Activated CD4-positive, CD25-positive, alpha-beta regulatory T cell treated with anti-CD3 and anti-CD28 coated beads, Interleukin-2, amount 50 U/mL, for 72 hours (primary cell): ENCODE data around the gene FOXO1.
A peak's percentile ranks its signal among the peaks of the same experiment; 100 is the strongest.
"Not testable (repeated sequence)": the region's sequence is repeated elsewhere in the genome, so short reads cannot be mapped to it uniquely, and the experiment has no call there.

Source experiments
- DNase-seq: peaks from one replicate; pipeline ENCODE4 v3.0.0; 2021

Gene FOXO1

GRCh38 chr13:40666045-40666932, at the start of gene FOXO1:
Gene FOXO1, minus strand, starts transcription at chr13:40666641. Its CDS starts 429 bp downstream, at chr13:40666212.
- DNase-seq: peak; percentile 94

GRCh38 chr13:40714433-40714832, 48.0 kb upstream of the FOXO1 start:
- DNase-seq: not testable (repeated sequence)

- no peak for DNase-seq
Observed at GRCh38 chr13:40706439-40706838, 40.0 kb upstream of the FOXO1 start.

- no peak for DNase-seq
Observed at GRCh38 chr13:40697711-40698110, 31.3 kb upstream of the FOXO1 start.

- DNase-seq: no peak
Observed at GRCh38 chr13:40694426-40694825, 28.0 kb upstream of the FOXO1 start.

- no peak for DNase-seq
Observed at GRCh38 chr13:40692946-40693345, 26.5 kb upstream of the FOXO1 start.

GRCh38 chr13:40688781-40689180, 22.3 kb upstream of the FOXO1 start:
- no peak for DNase-seq

- DNase-seq: no peak
Observed at GRCh38 chr13:40682449-40683240, 16.2 kb upstream of the FOXO1 start.

GRCh38 chr13:40681341-40682146, 15.1 kb upstream of the FOXO1 start:
- no peak for DNase-seq

- no peak for DNase-seq
Observed at GRCh38 chr13:40680659-40681323, 14.3 kb upstream of the FOXO1 start.

- no peak for DNase-seq
Observed at GRCh38 chr13:40679480-40679985, 13.1 kb upstream of the FOXO1 start.

- no peak for DNase-seq
Observed at GRCh38 chr13:40677064-40677463, 10.6 kb upstream of the FOXO1 start.

GRCh38 chr13:40676007-40676406, 9.6 kb upstream of the FOXO1 start:
- DNase-seq: no peak

- no peak for DNase-seq
Observed at GRCh38 chr13:40673414-40673813, 7.0 kb upstream of the FOXO1 start.

- DNase-seq: no peak
Observed at GRCh38 chr13:40672765-40673397, 6.4 kb upstream of the FOXO1 start.

GRCh38 chr13:40671956-40672764, 5.7 kb upstream of the FOXO1 start:
- no peak for DNase-seq

- no peak for DNase-seq
Observed at GRCh38 chr13:40670307-40670706, 3.9 kb upstream of the FOXO1 start.

GRCh38 chr13:40668335-40668734, 1.9 kb upstream of the FOXO1 start:
- DNase-seq: no peak

- no peak for DNase-seq
Observed at GRCh38 chr13:40667622-40667978, 1.2 kb upstream of the FOXO1 start.

GRCh38 chr13:40666933-40667621, 636 bp upstream of the FOXO1 start:
- peak; percentile 47 for DNase-seq
